Uterus (tissue), 4 donors: ENCODE results near the gene NDUFS2. TPM values are rescaled to one million over a fixed set of nuclear protein-coding genes. Genes with fewer than 3 reads are reported as not detected.

Experiments
- DNase-seq, 2 donors: peaks; one replicate each; pipeline ENCODE4 v3.0.0-alpha.2; 2019 to 2020
- H3K27ac ChIP-seq, 2 donors: fragments of 200-600 bp; sonication (generic); 1 replicate in 1 of 2; 2 replicates in 1 of 2; pipeline ENCODE4 v1.5.1; 2016 to 2018
- H3K27me3 ChIP-seq, 2 donors: fragments of 200-600 bp; sonication (generic); one replicate each; pipeline ENCODE4 v1.5.1; 2018 to 2019; ENCODE audit warnings: control low read depth in 1 of 2
- H3K36me3 ChIP-seq, 2 donors: fragments of 200-600 bp; sonication (generic); one replicate each; pipeline ENCODE4 v1.5.1; 2019; ENCODE audit warnings: control low read depth in 1 of 2
- H3K4me1 ChIP-seq, 2 donors: fragments of 200-600 bp; sonication (generic); one replicate each; pipeline ENCODE4 v1.5.1; 2018 to 2019; ENCODE audit warnings: control low read depth in 1 of 2
- H3K4me3 ChIP-seq, 2 donors: fragments of 200-600 bp; sonication (generic); 1 replicate in 1 of 2; 2 replicates in 1 of 2; pipeline ENCODE4 v1.5.1; 2018 to 2019; ENCODE audit warnings: mild to moderate bottlenecking in 1 of 2
- H3K9me3 ChIP-seq, 2 donors: fragments of 200-600 bp; sonication (generic); one replicate each; pipeline ENCODE4 v1.5.1; 2019; ENCODE audit warnings: control low read depth in 1 of 2
- POLR2A ChIP-seq, 2 donors: fragments of 450-650 bp; IDR thresholded peaks; one replicate each; pipeline ENCODE4 v1.6.1; 2016; ENCODE audit warnings: antibody characterized with exemption in 2 of 2, mild to moderate bottlenecking in 1 of 2, moderate library complexity in 1 of 2
- intact Hi-C: fragments of 100-400 bp; cut with DNase I; formaldehyde crosslinking; loops from one replicate; pipeline ENCODE4 v1.15.1; 2023; ENCODE audit warnings: low total_unique reads
- total RNA-seq, 4 donors: library from RNA; depleted of rRNA in 3 of 4; stranded (reverse); fragments of >200 nt in 3 of 4; gene quantifications; one replicate each; pipeline versions ENCODE4 v1.1.0 to v1.2.4, GENCODE V29; 2014 to 2023
- TF ChIP-seq, protein P1 (sequence below), 4 experiments: fragments of 200-600 bp in 2 of 4; fragments of 450-650 bp in 2 of 4; sonication (generic) in 2 of 4; IDR thresholded peaks; one replicate each; pipeline ENCODE4 v1.5.1; 2016 to 2019; ENCODE audit warnings: antibody characterized with exemption in 4 of 4, mild to moderate bottlenecking in 2 of 4, moderate library complexity in 1 of 4
- donor health status: DM: yes; HTN: yes; CAD: no.

The NDUFS2 gene
- total RNA-seq, 4 donors from 2014 or later, result 43.8 to 107 (median 93.9) TPM

DNA sequence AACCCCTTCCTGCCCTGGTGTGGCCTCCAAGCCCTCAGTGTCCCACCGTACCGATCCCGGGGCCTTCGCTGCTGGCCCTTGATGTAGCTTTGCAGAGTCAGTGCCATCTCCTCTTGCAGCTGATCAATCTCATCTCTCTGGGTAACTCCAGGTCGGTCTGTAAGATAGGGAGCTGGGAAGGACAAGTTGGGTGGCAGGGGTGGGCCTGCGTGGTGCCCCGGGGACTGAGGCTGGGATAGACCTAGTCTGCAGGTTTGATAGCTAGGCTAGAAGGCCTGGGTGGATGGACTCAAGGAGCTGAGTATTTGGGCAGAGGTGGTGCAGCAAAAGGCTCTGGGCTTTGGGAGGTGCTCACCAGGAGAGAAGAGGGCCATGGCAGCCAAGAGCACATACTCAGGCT is 28.6 kb downstream of the NDUFS2 start:
- Histone ChIP-seq H3K9me3 (no peaks in the 10 kb centered on the region), H3K4me3 (no peak overlapping the region), H3K27ac (no peak overlapping the region), H3K36me3 (no peaks in the 10 kb centered on the region), H3K27me3 (no peaks in the 10 kb centered on the region), H3K4me1 (peaks cover 2 to 8% of the 10 kb centered on the region in 2 donors)
- intact Hi-C loops, result no loop called here
- DNase-seq, result no peak
- TF ChIP-seq POLR2A (IDR thresholded peaks at IDR 0.05), result no peak
- TF ChIP-seq, protein P1, sequence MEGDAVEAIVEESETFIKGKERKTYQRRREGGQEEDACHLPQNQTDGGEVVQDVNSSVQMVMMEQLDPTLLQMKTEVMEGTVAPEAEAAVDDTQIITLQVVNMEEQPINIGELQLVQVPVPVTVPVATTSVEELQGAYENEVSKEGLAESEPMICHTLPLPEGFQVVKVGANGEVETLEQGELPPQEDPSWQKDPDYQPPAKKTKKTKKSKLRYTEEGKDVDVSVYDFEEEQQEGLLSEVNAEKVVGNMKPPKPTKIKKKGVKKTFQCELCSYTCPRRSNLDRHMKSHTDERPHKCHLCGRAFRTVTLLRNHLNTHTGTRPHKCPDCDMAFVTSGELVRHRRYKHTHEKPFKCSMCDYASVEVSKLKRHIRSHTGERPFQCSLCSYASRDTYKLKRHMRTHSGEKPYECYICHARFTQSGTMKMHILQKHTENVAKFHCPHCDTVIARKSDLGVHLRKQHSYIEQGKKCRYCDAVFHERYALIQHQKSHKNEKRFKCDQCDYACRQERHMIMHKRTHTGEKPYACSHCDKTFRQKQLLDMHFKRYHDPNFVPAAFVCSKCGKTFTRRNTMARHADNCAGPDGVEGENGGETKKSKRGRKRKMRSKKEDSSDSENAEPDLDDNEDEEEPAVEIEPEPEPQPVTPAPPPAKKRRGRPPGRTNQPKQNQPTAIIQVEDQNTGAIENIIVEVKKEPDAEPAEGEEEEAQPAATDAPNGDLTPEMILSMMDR (IDR thresholded peaks at IDR 0.05), result no peak

DNA sequence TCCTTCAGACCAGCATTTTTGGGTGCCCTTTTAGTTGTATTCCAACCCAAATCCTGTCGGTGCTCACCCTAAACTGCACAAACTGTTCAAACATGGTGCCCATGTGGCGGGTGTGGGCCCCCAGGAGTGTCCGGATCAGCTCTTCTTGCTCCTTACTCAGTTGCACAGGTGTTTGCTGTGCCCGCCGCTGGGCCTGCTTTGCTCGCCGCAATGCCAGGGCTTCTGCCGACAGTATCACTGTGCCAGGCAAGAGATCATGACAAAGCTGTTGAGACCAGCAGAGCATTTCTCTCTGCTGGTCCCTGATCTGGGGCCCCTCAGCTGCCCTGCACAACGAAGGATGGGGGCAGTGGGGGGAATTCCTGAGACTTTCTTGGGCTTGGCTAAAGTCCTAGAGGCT is 30.9 kb downstream of the NDUFS2 start:
- no peaks in the 10 kb centered on the region for H3K27me3 ChIP-seq
- no peaks in the 10 kb centered on the region for H3K36me3 ChIP-seq
- TF ChIP-seq, protein P1 (IDR thresholded peaks at IDR 0.05), result no peak
- no peak for TF ChIP-seq POLR2A (IDR thresholded peaks at IDR 0.05)
- no peak for DNase-seq
- H3K27ac ChIP-seq, result no peak overlapping the region
- no peaks in the 10 kb centered on the region for H3K9me3 ChIP-seq
- intact Hi-C loops, result no loop called here
- H3K4me1 ChIP-seq, result no peaks in the 10 kb centered on the region
- no peak overlapping the region for H3K4me3 ChIP-seq

DNA sequence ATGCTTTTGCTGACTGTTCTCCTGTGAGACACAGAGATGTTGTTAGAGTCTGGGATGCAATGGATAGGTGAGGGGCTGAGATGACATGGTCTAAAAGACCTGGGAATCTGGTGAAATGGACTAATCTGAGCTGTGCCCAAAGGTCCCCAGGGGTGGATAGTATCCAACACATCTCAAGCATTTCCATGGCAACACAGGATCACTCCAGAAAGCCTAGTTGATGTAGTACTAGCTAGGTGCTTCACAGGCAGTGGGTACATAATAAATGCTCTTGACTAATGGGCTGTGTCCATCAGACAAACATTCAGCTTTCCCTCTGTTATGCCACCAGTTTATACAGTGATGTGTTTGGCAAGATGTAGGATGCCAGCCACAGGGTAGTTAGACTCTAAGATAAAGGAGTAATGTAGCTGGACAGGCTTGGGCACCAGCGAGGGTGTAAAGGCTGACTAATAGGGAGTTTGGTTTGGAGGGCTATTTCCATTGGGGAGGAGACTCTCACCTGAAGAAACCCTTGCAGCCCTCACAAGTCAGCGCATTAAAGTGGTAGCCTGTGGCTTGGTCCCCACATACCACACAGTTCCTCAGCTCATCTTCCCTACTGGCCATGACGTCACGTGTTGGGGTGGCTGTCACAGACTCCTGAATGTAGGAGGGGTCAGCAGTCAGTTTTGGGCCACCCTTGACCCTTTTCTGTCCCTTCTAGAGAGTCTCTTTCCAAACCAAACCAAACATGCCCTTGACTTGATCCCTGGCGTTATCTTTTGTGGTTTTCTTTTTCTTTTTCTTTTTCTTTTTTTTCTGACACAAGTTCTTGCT is 34.0 kb downstream of the NDUFS2 start:
- H3K27me3 ChIP-seq, result no peaks in the 10 kb centered on the region
- no peak overlapping the region for H3K4me3 ChIP-seq
- no peaks in the 10 kb centered on the region for H3K4me1 ChIP-seq
- intact Hi-C loops, result no loop called here
- H3K27ac ChIP-seq, result no peak overlapping the region
- H3K36me3 ChIP-seq, result no peaks in the 10 kb centered on the region
- H3K9me3 ChIP-seq, result no peaks in the 10 kb centered on the region
- TF ChIP-seq, protein P1 (IDR thresholded peaks at IDR 0.05), result no peak
- TF ChIP-seq POLR2A (IDR thresholded peaks at IDR 0.05), result no peak
- no peak for DNase-seq

DNA sequence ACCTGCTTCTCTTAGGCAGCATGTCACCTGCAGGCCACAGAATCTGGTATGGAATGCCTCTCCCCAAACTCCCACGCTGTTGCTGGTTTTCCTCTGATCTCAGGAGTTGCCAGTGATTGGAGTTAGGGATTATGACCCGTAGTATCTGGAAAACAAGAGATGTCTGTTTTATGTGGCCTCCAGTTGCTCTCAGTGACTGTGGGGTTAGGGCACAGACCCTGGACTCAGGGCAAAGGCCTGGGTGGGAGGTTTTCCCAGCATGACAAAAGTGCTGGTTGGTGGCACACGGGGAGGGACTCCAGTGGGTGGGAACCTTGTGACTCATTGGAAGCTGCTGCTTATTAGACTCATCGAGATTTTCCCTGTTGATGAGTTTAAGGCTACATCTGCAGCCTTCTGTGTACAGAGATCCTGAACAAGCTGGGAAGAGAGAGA is 35.9 kb downstream of the NDUFS2 start, which contains the start of gene NR1I3:
NR1I3 (minus strand) TSS at position 165 of the 435 bp plus-strand sequence. CDS start 1,638 bp downstream, outside the sequence.
- no peak for DNase-seq
- H3K27me3 ChIP-seq, result no peaks in the 10 kb centered on the region

DNA sequence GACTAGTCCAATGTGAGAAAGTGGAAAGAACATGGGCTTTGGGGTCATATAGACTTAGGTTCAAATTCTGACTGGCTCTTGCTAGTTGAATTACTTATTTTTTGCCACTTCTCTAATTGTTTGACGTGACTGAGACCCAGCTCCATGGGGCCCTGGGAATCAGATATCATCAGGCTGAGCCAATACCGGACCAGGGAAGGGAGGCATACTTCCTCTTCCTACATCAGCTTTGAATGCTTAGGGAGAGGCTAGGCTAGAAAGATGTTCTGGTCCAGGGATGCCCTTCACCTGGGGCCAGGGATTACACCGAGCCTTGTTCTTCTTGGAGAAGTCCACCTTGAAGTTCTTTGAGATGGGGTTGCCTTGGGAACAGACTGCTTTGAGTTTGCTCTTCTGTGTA is 39.5 kb downstream of the NDUFS2 start:
- DNase-seq, result no peak
- no peak overlapping the region for H3K27ac ChIP-seq
- no peaks in the 10 kb centered on the region for H3K36me3 ChIP-seq
- H3K4me1 ChIP-seq, result no peaks in the 10 kb centered on the region
- no peaks in the 10 kb centered on the region for H3K27me3 ChIP-seq
- intact Hi-C loops, result no loop called here
- TF ChIP-seq POLR2A (IDR thresholded peaks at IDR 0.05), result no peak
- TF ChIP-seq, protein P1 (IDR thresholded peaks at IDR 0.05), result no peak
- H3K4me3 ChIP-seq, result no peak overlapping the region
- H3K9me3 ChIP-seq, result no peaks in the 10 kb centered on the region

More for the DNA sequence above, 35.9 kb downstream of the NDUFS2 start, which contains the start of gene NR1I3:
- no peak for TF ChIP-seq POLR2A (IDR thresholded peaks at IDR 0.05)
- TF ChIP-seq, protein P1 (IDR thresholded peaks at IDR 0.05), result no peak
- no peaks in the 10 kb centered on the region for H3K4me1 ChIP-seq
- intact Hi-C loops, result no loop called here
- H3K9me3 ChIP-seq, result no peaks in the 10 kb centered on the region
- H3K4me3 ChIP-seq, result no peak within 1 kb of the TSS
- no peak within 1 kb of the TSS for H3K27ac ChIP-seq
- H3K36me3 ChIP-seq, result no peaks in the 10 kb centered on the region
